GM12872 (cell line): ENCODE data around the gene PRR23E.

ENCODE experiments used
- CTCF ChIP-seq: IDR thresholded peaks from 3 replicates; pipeline ENCODE4 v1.5.1; 2011; ENCODE audit warnings: low read depth, mild to moderate bottlenecking, low read length, moderate library complexity; ENCODE audit not compliant: insufficient read depth

PRR23E gene

GRCh38 chr3:127150513-127151250, 42.2 kb upstream of the PRR23E start:
- no peak for TF ChIP-seq CTCF

GRCh38 chr3:127151251-127151564, 41.7 kb upstream of the PRR23E start:
- TF ChIP-seq CTCF, result no peak

- TF ChIP-seq CTCF, result no peak
Observed at GRCh38 chr3:127151992-127152650, 40.8 kb upstream of the PRR23E start.

- TF ChIP-seq CTCF, result no peak
Observed at GRCh38 chr3:127152684-127153505, 40.0 kb upstream of the PRR23E start.

- TF ChIP-seq CTCF, result no peak
Observed at GRCh38 chr3:127153506-127153815, 39.5 kb upstream of the PRR23E start.

GRCh38 chr3:127156338-127157050, 36.4 kb upstream of the PRR23E start:
- TF ChIP-seq CTCF, result no peak
